ENCODE measurements around the gene SUSD3.

Gene SUSD3

GRCh38 chr9:93053781-93054331 is 4.6 kb upstream of the SUSD3 start:
- DNase-seq = no peak

- DNase-seq = no peak
These were observed 3.5 kb upstream of the SUSD3 start for GRCh38 chr9:93054758-93055704.

GRCh38 chr9:93057042-93057702 is 1.3 kb upstream of the SUSD3 start:
- no peak for DNase-seq

GRCh38 chr9:93057703-93058354 is 672 bp upstream of the SUSD3 start:
- DNase-seq = no peak

GRCh38 chr9:93059011-93059714 is 662 bp downstream of the SUSD3 start:
- DNase-seq = no peak

GRCh38 chr9:93059715-93060578 is 1.4 kb downstream of the SUSD3 start:
- no peak for DNase-seq

GRCh38 chr9:93060746-93061259 is 2.3 kb downstream of the SUSD3 start:
- DNase-seq = no peak

- DNase-seq = no peak
These were observed 2.8 kb downstream of the SUSD3 start for GRCh38 chr9:93061260-93061751.

GRCh38 chr9:93061791-93062763 is 3.6 kb downstream of the SUSD3 start:
- peak; percentile 18 for DNase-seq

- no peak for DNase-seq
These were observed 6.1 kb downstream of the SUSD3 start for GRCh38 chr9:93064392-93065134.

- DNase-seq = no peak
These were observed 6.7 kb downstream of the SUSD3 start for GRCh38 chr9:93065135-93065720.

GRCh38 chr9:93066978-93067603 is 8.6 kb downstream of the SUSD3 start:
- DNase-seq = no peak

GRCh38 chr9:93068956-93069355 is 10.5 kb downstream of the SUSD3 start:
- no peak for DNase-seq

- DNase-seq = no peak
These were observed 13.0 kb downstream of the SUSD3 start for GRCh38 chr9:93071464-93071863.

GRCh38 chr9:93072383-93072795 is 13.9 kb downstream of the SUSD3 start:
- no peak for DNase-seq

- no peak for DNase-seq
These were observed 17.7 kb downstream of the SUSD3 start for GRCh38 chr9:93076101-93076791.

GRCh38 chr9:93076792-93077128 is 18.3 kb downstream of the SUSD3 start:
- no peak for DNase-seq

- no peak for DNase-seq
These were observed 18.9 kb downstream of the SUSD3 start for GRCh38 chr9:93077367-93077766.
